HepG2 (cell line): ENCODE measurements around the gene RPL31. TPM values are rescaled to one million over a fixed set of nuclear protein-coding genes. Genes with fewer than 3 reads are reported as not detected.

Experiments used
- AGO2 ChIP-seq: fragments of 200-400 bp; formaldehyde crosslinking; optimal IDR thresholded peaks from 2 replicates; pipeline ENCODE3; 2017; ENCODE audit warnings: mild to moderate bottlenecking, low read depth, low read length, moderate library complexity
- ARID4A ChIP-seq: sonication (generic); formaldehyde crosslinking; IDR thresholded peaks from 2 replicates; pipeline ENCODE4 v1.5.0; 2020; ENCODE audit warnings: mild to moderate bottlenecking, missing genetic modification reagents, borderline replicate concordance
- KDM1A ChIP-seq: IDR thresholded peaks from 2 replicates; pipeline ENCODE4 v1.6.1; 2016; ENCODE audit warnings: missing compliant biosample characterization
- KDM6A ChIP-seq: IDR thresholded peaks from 2 replicates; pipeline ENCODE4 v1.6.1; 2016; ENCODE audit warnings: low read depth
- PITX1 ChIP-seq: sonication (generic); formaldehyde crosslinking; IDR thresholded peaks from 2 replicates; pipeline ENCODE4 v1.5.1; 2020; ENCODE audit warnings: mild to moderate bottlenecking, missing genetic modification reagents
- TCF12 ChIP-seq, 2 experiments: fragments of 450-650 bp in 1 of 2; sonication (generic) in 1 of 2; formaldehyde crosslinking in 1 of 2; IDR thresholded peaks; 2 replicates each; pipeline versions ENCODE4 v1.6.1 to v1.8.0; 2017 to 2022; ENCODE audit warnings: antibody characterized with exemption in 1 of 2, mild to moderate bottlenecking in 1 of 2, missing genetic modification reagents in 1 of 2, moderate library complexity in 1 of 2
- ZNF136 ChIP-seq: sonication (generic); formaldehyde crosslinking; IDR thresholded peaks from 2 replicates; pipeline ENCODE4 v1.8.1; 2022; ENCODE audit warnings: low read depth, mild to moderate bottlenecking, moderate library complexity, missing genetic modification reagents
- polyA plus RNA-seq, 8 experiments: library from polyadenylated mRNA; depleted of rRNA in 3 of 8; stranded (reverse) in 7 of 8; unstranded in 1 of 8; fragments of >200 nt; fragmentation: Illumina TruSeq in 4 of 8; extraction: Trizol in 4 of 8; gene quantifications; 2 replicates each; pipeline versions ENCODE4 v1.2.1 to v1.2.3, GENCODE V29; 2011 to 2016; ENCODE audit warnings: low read depth in 4 of 8, missing spikeins in 1 of 8, mixed read lengths in 1 of 8; ENCODE audit not compliant: insufficient read depth in 1 of 8
- total RNA-seq, 5 experiments: library from RNA; depleted of rRNA; stranded (reverse); fragments of >200 nt; fragmentation: Illumina TruSeq; extraction: Trizol; gene quantifications; 2 replicates each; pipeline ENCODE4 v1.2.3, GENCODE V29; 2016; ENCODE audit warnings: low read depth in 1 of 5
- TF ChIP-seq, protein P1 (sequence below): sonication (generic); IDR thresholded peaks from 2 replicates; pipeline ENCODE4 v1.6.1; 2016; ENCODE audit warnings: low read depth, borderline replicate concordance
- TF ChIP-seq, protein P2 (sequence below): sonication (generic); formaldehyde crosslinking; IDR thresholded peaks from 2 replicates; pipeline ENCODE4 v1.4.0; 2020; ENCODE audit warnings: missing genetic modification reagents
- TF ChIP-seq, protein P3 (sequence below): sonication (generic); formaldehyde crosslinking; IDR thresholded peaks from 2 replicates; pipeline ENCODE4 v1.4.0; 2020; ENCODE audit warnings: missing genetic modification reagents
- TF ChIP-seq, protein P4 (sequence below): sonication (generic); formaldehyde crosslinking; IDR thresholded peaks from 2 replicates; pipeline ENCODE4 v1.4.0; 2020; ENCODE audit warnings: mild to moderate bottlenecking, missing genetic modification reagents

RPL31 gene
- total and polyA plus RNA-seq, 2 of the 13 experiments (the other 11 are each of a cell fraction or from before 2014, with no cell fraction given): 3,331 to 3,582 TPM

- TF ChIP-seq, protein P1, sequence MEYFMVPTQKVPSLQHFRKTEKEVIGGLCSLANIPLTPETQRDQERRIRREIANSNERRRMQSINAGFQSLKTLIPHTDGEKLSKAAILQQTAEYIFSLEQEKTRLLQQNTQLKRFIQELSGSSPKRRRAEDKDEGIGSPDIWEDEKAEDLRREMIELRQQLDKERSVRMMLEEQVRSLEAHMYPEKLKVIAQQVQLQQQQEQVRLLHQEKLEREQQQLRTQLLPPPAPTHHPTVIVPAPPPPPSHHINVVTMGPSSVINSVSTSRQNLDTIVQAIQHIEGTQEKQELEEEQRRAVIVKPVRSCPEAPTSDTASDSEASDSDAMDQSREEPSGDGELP: no peak
- no peak for TF ChIP-seq ZNF136 (CRISPR knock-in tag)
- peak; percentile 32; the same call in 1 of the 2 replicates for TF ChIP-seq PITX1 (CRISPR knock-in tag)
- TF ChIP-seq, protein P2, sequence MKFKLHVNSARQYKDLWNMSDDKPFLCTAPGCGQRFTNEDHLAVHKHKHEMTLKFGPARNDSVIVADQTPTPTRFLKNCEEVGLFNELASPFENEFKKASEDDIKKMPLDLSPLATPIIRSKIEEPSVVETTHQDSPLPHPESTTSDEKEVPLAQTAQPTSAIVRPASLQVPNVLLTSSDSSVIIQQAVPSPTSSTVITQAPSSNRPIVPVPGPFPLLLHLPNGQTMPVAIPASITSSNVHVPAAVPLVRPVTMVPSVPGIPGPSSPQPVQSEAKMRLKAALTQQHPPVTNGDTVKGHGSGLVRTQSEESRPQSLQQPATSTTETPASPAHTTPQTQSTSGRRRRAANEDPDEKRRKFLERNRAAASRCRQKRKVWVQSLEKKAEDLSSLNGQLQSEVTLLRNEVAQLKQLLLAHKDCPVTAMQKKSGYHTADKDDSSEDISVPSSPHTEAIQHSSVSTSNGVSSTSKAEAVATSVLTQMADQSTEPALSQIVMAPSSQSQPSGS: 0 out of 2 replicates have a peak, but pooled peaks have one; percentile 29
- TF ChIP-seq, protein P3, sequence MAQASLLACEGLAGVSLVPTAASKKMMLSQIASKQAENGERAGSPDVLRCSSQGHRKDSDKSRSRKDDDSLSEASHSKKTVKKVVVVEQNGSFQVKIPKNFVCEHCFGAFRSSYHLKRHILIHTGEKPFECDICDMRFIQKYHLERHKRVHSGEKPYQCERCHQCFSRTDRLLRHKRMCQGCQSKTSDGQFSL: no peak
- TF ChIP-seq TCF12 (IDR thresholded peaks at IDR 0.05): no peak
- TF ChIP-seq TCF12 (CRISPR knock-in tag; IDR thresholded peaks at IDR 0.05): no peak
- TF ChIP-seq KDM6A: no peak
- TF ChIP-seq ARID4A (CRISPR knock-in tag): no peak
- no peak for TF ChIP-seq AGO2
- TF ChIP-seq, protein P4, sequence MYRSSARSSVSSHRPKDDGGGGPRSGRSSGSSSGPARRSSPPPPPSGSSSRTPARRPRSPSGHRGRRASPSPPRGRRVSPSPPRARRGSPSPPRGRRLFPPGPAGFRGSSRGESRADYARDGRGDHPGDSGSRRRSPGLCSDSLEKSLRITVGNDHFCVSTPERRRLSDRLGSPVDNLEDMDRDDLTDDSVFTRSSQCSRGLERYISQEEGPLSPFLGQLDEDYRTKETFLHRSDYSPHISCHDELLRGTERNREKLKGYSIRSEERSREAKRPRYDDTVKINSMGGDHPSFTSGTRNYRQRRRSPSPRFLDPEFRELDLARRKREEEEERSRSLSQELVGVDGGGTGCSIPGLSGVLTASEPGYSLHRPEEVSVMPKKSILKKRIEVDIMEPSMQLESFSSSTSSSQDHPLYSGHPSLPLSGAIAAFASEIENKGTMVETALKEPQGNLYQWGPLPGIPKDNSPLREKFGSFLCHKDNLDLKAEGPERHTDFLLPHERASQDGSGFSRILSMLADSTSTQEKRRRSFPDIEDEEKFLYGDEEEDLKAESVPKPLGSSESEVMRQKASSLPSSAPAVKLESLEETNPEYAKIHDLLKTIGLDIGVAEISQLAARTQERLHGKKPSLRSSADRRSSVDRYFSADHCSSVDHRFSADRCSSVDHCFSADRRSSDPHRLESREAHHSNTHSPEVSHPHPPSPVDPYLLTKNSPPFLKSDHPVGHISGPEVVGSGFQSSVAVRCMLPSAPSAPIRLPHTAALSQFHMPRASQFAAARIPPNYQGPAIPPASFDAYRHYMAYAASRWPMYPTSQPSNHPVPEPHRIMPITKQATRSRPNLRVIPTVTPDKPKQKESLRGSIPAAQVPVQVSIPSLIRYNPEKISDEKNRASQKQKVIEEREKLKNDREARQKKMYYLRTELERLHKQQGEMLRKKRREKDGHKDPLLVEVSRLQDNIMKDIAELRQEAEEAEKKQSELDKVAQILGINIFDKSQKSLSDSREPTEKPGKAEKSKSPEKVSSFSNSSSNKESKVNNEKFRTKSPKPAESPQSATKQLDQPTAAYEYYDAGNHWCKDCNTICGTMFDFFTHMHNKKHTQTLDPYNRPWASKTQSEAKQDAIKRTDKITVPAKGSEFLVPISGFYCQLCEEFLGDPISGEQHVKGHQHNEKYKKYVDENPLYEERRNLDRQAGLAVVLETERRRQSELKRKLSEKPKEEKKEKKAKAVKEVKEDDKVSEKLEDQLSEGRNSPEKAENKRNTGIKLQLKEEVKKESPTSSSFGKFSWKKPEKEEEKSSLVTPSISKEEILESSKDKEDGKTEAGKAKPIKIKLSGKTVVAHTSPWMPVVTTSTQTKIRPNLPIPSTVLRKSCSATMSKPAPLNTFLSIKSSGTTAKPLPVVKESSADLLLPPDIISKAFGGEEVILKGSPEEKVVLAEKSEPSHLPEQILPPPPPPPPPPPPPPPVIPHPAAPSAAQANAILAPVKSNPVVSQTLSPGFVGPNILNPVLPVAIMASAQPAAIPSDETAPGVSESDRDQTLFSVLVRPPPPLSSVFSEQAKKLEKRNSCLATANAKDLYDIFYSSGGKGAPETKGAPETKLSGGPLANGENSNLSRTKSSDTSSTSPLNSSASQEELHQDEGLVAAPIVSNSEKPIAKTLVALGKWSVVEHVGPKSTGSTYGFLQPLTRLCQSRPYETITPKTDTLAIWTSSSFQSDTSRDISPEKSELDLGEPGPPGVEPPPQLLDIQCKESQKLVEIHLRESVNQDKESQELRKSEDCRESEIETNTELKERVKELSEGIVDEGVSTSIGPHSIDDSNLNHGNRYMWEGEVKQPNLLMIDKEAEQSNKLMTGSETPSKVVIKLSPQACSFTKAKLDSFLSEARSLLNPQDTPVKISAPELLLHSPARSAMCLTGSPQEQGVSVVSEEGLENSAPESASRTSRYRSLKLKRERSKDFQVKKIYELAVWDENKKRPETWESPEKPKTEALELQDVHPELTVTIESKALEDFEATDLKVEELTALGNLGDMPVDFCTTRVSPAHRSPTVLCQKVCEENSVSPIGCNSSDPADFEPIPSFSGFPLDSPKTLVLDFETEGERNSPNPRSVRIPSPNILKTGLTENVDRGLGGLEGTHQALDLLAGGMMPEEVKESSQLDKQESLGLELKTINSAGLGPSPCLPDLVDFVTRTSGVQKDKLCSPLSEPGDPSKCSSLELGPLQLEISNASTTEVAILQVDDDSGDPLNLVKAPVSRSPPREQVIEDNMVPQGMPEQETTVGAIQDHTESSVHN (CRISPR knock-in tag): no peak
- no peak for TF ChIP-seq KDM1A (CRISPR knock-in tag)
Measured at GRCh38 chr2:100984892-100985307, 17.2 kb upstream of the RPL31 start (continued).
